OCI-LY3 (cell line): ENCODE measurements around the gene CAMTA1.

Experiments used
- H2AFZ ChIP-seq: fragments of 200-600, 300-600 bp; shearing (Covaris generic); 2 replicates; pipeline ENCODE4 v1.6.0; 2014; ENCODE audit warnings: antibody characterized with exemption, low read depth, low read length
- H3K27ac ChIP-seq: fragments of 200-600, 300-600 bp; sonication (generic); 2 replicates; pipeline ENCODE4 v1.5.1; 2014; ENCODE audit warnings: mild to moderate bottlenecking, low read length, moderate library complexity, mixed read lengths
- H3K27me3 ChIP-seq: fragments of 200-600, 300-600 bp; sonication (generic); 2 replicates; pipeline ENCODE4 v1.6.1; 2014; ENCODE audit warnings: low read depth, low read length, mixed read lengths
- H3K36me3 ChIP-seq: fragments of 200-600, 300-600 bp; sonication (generic); replicated peaks from 2 replicates; pipeline ENCODE3; 2014; ENCODE audit warnings: low read depth, low read length, mixed read lengths
- H3K4me1 ChIP-seq: fragments of 300-600, 200-600 bp; sonication (generic); 2 replicates; pipeline ENCODE4 v1.6.1; 2014; ENCODE audit warnings: low read length, mixed read lengths
- H3K4me2 ChIP-seq: fragments of 200-600, 300-600 bp; sonication (generic); 2 replicates; pipeline ENCODE4 v1.6.1; 2014; ENCODE audit warnings: low read length, mixed read lengths
- H3K4me3 ChIP-seq: fragments of 300-600, 200-600 bp; sonication (generic); 2 replicates; pipeline ENCODE4 v1.5.1; 2014; ENCODE audit warnings: antibody characterized with exemption, mild to moderate bottlenecking, low read length, moderate library complexity
- H3K79me2 ChIP-seq: fragments of 300-600, 200-600 bp; shearing (Covaris generic); 2 replicates; pipeline ENCODE4 v1.6.1; 2014; ENCODE audit warnings: mild to moderate bottlenecking, low read length, mixed read lengths
- H3K9ac ChIP-seq: fragments of 300-600, 200-600 bp; shearing (Covaris generic); 2 replicates; pipeline ENCODE4 v1.6.0; 2014; ENCODE audit warnings: mild to moderate bottlenecking, low read length, moderate library complexity
- H3K9me3 ChIP-seq: fragments of 200-600, 300-600 bp; shearing (Covaris generic); 2 replicates; pipeline ENCODE4 v1.6.1; 2014; ENCODE audit warnings: low read length, mixed read lengths; ENCODE audit not compliant: insufficient read depth
- H4K20me1 ChIP-seq: fragments of 200-600, 300-600 bp; sonication (generic); 2 replicates; pipeline ENCODE4 v1.6.1; 2016; ENCODE audit warnings: low read length, mixed read lengths; ENCODE audit not compliant: insufficient read depth
- EZH2phosphoT487 ChIP-seq: fragments of 200-600 bp; shearing (Covaris generic); IDR thresholded peaks from 2 replicates; pipeline ENCODE4 v1.6.1; 2018; ENCODE audit warnings: antibody characterized with exemption, mixed run types, low read depth
- TF ChIP-seq, protein P1 (sequence below): fragments of 200-600, 300-600 bp; sonication (generic); IDR thresholded peaks from 2 replicates; pipeline ENCODE4 v1.5.1; 2014; ENCODE audit warnings: antibody characterized with exemption, low read length, low read depth

Gene CAMTA1

DNA sequence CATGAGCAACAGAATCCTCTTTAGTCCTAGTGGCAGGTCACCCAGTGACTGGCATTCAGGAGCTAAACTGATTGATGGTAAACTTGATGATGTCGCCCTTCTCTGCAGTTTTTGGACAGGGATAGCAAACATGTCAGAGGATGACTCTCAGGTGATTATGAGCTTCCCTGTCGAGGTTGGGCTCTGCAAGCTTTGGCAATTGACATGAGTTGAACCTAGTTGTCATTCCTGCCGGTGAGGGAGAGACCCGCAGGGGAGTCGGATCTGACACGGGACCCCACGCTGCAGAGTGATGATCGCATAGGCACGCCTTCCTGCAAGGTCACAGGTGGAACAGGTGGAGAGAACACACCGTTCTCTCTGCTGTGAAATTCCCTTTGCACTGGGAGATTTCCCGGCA is 547.8 kb downstream of the CAMTA1 start:
- no peaks in the 10 kb centered on the region for H3K9me3 ChIP-seq
- no peaks in the 10 kb centered on the region for H3K79me2 ChIP-seq
- no peak overlapping the region for H3K4me2 ChIP-seq
- no peak overlapping the region for H3K27ac ChIP-seq
- H3K9ac ChIP-seq = no peak overlapping the region
- H3K27me3 ChIP-seq = no peaks in the 10 kb centered on the region
- no peaks in the 10 kb centered on the region for H3K4me1 ChIP-seq
- no peaks in the 10 kb centered on the region for H4K20me1 ChIP-seq
- H3K4me3 ChIP-seq = no peak overlapping the region
- H3K36me3 ChIP-seq = no peaks in the 10 kb centered on the region
- H2AFZ ChIP-seq = no peak overlapping the region
- no peak for TF ChIP-seq EZH2phosphoT487
- TF ChIP-seq, protein P1, sequence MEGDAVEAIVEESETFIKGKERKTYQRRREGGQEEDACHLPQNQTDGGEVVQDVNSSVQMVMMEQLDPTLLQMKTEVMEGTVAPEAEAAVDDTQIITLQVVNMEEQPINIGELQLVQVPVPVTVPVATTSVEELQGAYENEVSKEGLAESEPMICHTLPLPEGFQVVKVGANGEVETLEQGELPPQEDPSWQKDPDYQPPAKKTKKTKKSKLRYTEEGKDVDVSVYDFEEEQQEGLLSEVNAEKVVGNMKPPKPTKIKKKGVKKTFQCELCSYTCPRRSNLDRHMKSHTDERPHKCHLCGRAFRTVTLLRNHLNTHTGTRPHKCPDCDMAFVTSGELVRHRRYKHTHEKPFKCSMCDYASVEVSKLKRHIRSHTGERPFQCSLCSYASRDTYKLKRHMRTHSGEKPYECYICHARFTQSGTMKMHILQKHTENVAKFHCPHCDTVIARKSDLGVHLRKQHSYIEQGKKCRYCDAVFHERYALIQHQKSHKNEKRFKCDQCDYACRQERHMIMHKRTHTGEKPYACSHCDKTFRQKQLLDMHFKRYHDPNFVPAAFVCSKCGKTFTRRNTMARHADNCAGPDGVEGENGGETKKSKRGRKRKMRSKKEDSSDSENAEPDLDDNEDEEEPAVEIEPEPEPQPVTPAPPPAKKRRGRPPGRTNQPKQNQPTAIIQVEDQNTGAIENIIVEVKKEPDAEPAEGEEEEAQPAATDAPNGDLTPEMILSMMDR = no peak

DNA sequence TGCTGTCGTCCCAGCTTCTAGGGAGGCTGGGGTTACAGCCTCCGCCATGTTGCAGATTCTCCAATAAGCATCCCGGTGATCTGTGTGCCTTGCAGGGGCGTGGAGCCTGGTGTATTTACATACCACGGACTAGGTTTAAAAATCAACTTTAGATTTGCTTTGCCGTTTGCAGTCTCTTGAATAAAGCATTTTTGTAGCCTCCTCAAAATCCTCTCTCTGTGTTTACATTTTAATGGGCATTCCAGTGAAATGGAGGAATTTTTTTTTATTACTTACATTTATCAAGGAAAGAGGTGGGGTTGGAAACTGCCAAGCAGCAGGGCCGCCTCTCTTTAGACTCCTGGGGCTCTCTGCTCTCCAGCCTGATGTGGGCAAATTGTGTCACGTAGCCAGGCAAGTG is 548.4 kb downstream of the CAMTA1 start:
- Histone ChIP-seq H2AFZ (no peak overlapping the region), H3K9me3 (no peaks in the 10 kb centered on the region), H3K79me2 (no peaks in the 10 kb centered on the region), H4K20me1 (no peaks in the 10 kb centered on the region), H3K4me3 (no peak overlapping the region), H3K27me3 (no peaks in the 10 kb centered on the region), H3K9ac (no peak overlapping the region), H3K4me2 (no peak overlapping the region), H3K36me3 (no peaks in the 10 kb centered on the region), H3K27ac (no peak overlapping the region), H3K4me1 (no peaks in the 10 kb centered on the region)
- TF ChIP-seq EZH2phosphoT487 = no peak
- TF ChIP-seq, protein P1 = no peak

DNA sequence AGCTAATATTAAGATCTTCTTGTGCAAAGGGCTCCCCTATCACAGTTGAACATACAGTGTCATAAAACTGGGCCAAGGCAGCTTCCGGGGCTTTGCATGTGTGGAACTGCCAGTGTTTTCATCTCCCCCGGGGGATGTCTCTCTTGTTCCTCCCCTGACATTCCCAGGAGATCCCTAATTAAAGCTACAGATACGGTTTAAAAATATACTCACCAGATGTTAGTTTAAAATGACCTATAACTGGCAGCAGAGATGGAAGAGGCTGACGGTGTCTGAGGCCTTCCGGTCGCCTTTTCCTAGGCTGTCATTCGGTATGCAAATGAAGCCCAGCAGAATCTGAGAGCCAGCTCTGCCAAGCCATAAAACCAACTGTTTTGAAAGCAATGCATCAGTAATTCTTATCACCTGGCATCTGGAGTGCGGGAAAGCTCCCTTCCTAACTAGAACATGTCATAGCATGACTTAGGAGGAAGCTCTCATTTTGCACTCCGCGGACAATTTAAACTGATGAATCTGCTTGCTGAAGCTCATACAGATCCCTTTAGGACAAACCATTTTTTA is 549.3 kb downstream of the CAMTA1 start:
- Histone ChIP-seq H3K27me3 (no peaks in the 10 kb centered on the region), H2AFZ (no peak overlapping the region), H3K4me1 (no peaks in the 10 kb centered on the region), H3K36me3 (no peaks in the 10 kb centered on the region), H3K4me2 (no peak overlapping the region), H4K20me1 (no peaks in the 10 kb centered on the region), H3K4me3 (no peak overlapping the region), H3K9me3 (no peaks in the 10 kb centered on the region), H3K79me2 (no peaks in the 10 kb centered on the region), H3K27ac (no peak overlapping the region), H3K9ac (no peak overlapping the region)
- TF ChIP-seq, protein P1 = no peak
- no peak for TF ChIP-seq EZH2phosphoT487

DNA sequence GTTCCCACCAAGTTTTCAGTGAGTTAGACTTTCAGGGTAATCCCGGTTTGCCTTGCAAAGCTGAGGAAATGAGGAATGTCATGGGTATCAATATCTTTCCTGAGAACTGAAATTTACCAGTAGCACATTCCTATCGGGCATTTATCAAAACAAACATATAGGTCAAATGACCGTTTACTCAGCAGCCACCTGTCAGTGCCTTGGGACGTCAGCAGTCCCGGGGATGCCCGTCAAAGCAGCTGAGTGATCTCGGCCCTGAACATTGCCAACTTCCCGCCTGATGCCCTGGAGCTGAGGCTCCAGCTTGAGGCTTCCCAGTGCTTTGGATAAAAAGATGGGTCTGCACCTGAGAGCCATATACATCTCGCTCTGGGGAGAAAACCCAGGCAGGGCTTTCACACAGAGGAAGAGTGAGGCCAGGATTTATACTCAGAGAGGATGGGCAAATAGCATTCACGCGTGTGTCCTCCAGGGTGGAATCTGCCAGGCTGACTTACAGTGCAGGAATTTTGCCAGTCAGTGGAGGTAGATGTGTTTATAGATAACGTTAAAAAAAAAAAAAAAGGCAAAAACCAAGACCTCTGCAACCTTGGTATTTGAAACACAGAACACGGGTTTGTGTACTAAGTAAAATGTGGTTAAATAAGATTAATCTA is 550.1 kb downstream of the CAMTA1 start:
- Histone ChIP-seq H3K4me3 (no peak overlapping the region), H3K9me3 (no peaks in the 10 kb centered on the region), H2AFZ (no peak overlapping the region), H3K4me2 (no peak overlapping the region), H3K27ac (no peak overlapping the region), H4K20me1 (no peaks in the 10 kb centered on the region), H3K4me1 (no peaks in the 10 kb centered on the region), H3K27me3 (no peaks in the 10 kb centered on the region), H3K36me3 (no peaks in the 10 kb centered on the region), H3K9ac (no peak overlapping the region), H3K79me2 (no peaks in the 10 kb centered on the region)
- TF ChIP-seq, protein P1 = no peak
- no peak for TF ChIP-seq EZH2phosphoT487
